Left lung (tissue), 10 donors: ENCODE data around the gene ERMP1. TPM values are rescaled to one million over a fixed set of nuclear protein-coding genes. Genes with fewer than 3 reads are reported as not detected.
A peak's percentile ranks its signal among the peaks of the same experiment; 100 is the strongest.

ENCODE experiments used
- ATAC-seq: fragments of 200-7000 bp; cut with Tn5 transposase; one replicate; pipeline ENCODE4 v1.9.1; 2020; ENCODE audit warnings: moderate library complexity
- DNase-seq, 4 donors: peaks; one replicate each; pipeline ENCODE4 v3.0.0-alpha.2; 2013 to 2020
- H3K27ac ChIP-seq, 2 donors: fragments of 200-600 bp; sonication (generic) in 1 of 2; one replicate each; pipeline versions ENCODE4 v1.5.0 to v1.8.0; 2020 to 2021
- H3K27me3 ChIP-seq, 2 donors: fragments of 200-600 bp; sonication (generic) in 1 of 2; one replicate each; pipeline versions ENCODE4 v1.5.0 to v1.8.0; 2020 to 2021
- H3K36me3 ChIP-seq, 2 donors: fragments of 200-600 bp; sonication (generic) in 1 of 2; one replicate each; pipeline versions ENCODE4 v1.5.0 to v1.8.0; 2020 to 2021
- H3K4me1 ChIP-seq, 2 donors: fragments of 200-600 bp; one replicate each; pipeline ENCODE4 v1.8.0; 2021
- H3K4me3 ChIP-seq, 2 donors: fragments of 200-600 bp; sonication (generic) in 1 of 2; one replicate each; pipeline versions ENCODE4 v1.5.0 to v1.8.0; 2020 to 2021; ENCODE audit warnings: mild to moderate bottlenecking in 1 of 2
- H3K9me3 ChIP-seq, 2 donors: fragments of 200-600 bp; sonication (generic) in 1 of 2; one replicate each; pipeline versions ENCODE4 v1.5.0 to v1.8.0; 2020 to 2021
- intact Hi-C, 2 donors: fragments of 100-400 bp; cut with DNase I; formaldehyde crosslinking; loops; one replicate each; pipeline versions ENCODE4 v1.11.2 to v1.14.2; 2022
- polyA plus RNA-seq, 6 donors: library from polyadenylated mRNA; unstranded; fragments of 120-200 nt; gene quantifications; one replicate each; pipeline ENCODE4 v1.2.1, GENCODE V29; 2013; ENCODE audit not compliant: insufficient read length in 6 of 6
- total RNA-seq, 2 donors: library from RNA; stranded (reverse); fragmentation: NEBNext Ultra II Directional; extraction: Animal tissue kit (Norgen Biotek cat#: 25700); gene quantifications; one replicate each; pipeline ENCODE4 v1.2.1, GENCODE V29; 2021
- TF ChIP-seq, protein P1 (sequence below), 2 donors: fragments of 200-600 bp; sonication (generic) in 1 of 2; IDR thresholded peaks; one replicate each; pipeline versions ENCODE4 v1.5.0 to v1.8.0; 2021; ENCODE audit warnings: antibody characterized with exemption in 2 of 2
- donor health status: DM: no; HTN: yes; CAD: no.
- donor health status: DM: no; HTN: no; CAD: no.

Gene ERMP1
- total and polyA plus RNA-seq, 8 donors, result 18.5 to 28.9 (median 25.0) TPM

DNA sequence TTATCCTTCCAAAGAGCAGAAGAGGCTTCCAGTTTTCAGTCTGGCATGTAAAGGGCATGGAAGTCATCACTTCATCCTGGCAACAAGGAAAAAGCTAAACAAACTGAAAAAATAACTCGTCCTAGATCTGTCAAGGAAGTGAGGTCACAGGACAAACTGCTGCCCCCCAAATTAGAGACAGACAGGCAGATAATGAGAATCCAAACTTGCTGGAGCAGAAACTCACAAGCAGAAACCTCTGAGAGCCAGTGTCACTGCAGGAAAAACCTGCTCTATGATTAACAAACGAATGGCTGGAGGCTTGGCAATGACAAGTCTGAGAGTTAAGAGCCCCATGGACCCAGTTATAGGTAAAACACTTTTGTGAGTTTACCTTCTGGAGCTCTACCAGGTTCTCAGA is 38.9 kb upstream of the ERMP1 start:
- no peak for DNase-seq
- H3K27ac ChIP-seq, result no peak overlapping the region
- H3K27me3 ChIP-seq, result no peaks in the 10 kb centered on the region
- no peaks in the 10 kb centered on the region for H3K4me1 ChIP-seq
- H3K4me3 ChIP-seq, result no peak overlapping the region
- ATAC-seq, result no peak
- intact Hi-C loops, result no loop called here
- no peaks in the 10 kb centered on the region for H3K9me3 ChIP-seq
- TF ChIP-seq, protein P1, sequence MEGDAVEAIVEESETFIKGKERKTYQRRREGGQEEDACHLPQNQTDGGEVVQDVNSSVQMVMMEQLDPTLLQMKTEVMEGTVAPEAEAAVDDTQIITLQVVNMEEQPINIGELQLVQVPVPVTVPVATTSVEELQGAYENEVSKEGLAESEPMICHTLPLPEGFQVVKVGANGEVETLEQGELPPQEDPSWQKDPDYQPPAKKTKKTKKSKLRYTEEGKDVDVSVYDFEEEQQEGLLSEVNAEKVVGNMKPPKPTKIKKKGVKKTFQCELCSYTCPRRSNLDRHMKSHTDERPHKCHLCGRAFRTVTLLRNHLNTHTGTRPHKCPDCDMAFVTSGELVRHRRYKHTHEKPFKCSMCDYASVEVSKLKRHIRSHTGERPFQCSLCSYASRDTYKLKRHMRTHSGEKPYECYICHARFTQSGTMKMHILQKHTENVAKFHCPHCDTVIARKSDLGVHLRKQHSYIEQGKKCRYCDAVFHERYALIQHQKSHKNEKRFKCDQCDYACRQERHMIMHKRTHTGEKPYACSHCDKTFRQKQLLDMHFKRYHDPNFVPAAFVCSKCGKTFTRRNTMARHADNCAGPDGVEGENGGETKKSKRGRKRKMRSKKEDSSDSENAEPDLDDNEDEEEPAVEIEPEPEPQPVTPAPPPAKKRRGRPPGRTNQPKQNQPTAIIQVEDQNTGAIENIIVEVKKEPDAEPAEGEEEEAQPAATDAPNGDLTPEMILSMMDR (IDR thresholded peaks at IDR 0.05), result no peak
- no peaks in the 10 kb centered on the region for H3K36me3 ChIP-seq

DNA sequence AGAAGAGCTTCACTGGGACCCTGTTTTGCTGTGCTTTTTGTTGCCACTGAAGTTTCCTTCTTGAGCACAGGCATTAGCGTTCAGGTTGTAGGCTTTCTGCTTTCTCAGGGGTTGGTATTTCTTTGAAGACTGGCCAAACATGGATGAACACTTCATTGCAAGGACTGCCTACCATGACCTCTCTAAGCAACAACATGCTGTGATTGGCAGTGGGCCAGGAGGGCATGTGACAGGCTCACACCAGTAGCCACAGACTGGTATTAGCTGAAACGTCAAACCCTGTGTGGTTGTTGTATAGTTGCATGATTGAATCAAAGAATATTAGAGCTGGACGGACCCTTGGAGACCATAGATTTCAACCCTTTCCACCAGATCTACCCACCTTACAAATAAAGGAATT is 37.8 kb upstream of the ERMP1 start:
- peak; percentile 18 for ATAC-seq
- no peak overlapping the region for H3K4me3 ChIP-seq
- H3K27ac ChIP-seq, result no peak overlapping the region
- TF ChIP-seq, protein P1 (IDR thresholded peaks at IDR 0.05), result no peak
- intact Hi-C loops, result no loop called here
- no peaks in the 10 kb centered on the region for H3K4me1 ChIP-seq
- DNase-seq, result peak in 2 of 4 donors; percentile 33 to 49
- no peaks in the 10 kb centered on the region for H3K27me3 ChIP-seq
- no peaks in the 10 kb centered on the region for H3K36me3 ChIP-seq
- H3K9me3 ChIP-seq, result no peaks in the 10 kb centered on the region

DNA sequence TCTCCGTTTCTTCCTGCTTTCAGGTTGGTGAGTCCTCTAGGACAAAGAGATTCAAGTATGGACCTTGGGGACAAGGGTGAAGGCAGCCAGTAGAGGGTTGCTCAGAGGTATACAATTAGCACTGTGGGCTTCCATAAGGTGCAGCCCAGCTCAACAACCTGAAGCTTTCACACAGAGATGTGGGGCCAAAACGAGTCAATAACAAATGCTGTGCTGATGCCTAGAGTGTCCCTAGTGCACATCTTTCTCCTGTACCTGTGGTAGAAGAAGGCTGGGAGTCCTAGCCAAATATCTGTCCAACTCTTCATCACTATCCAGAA is 37.1 kb upstream of the ERMP1 start:
- Histone ChIP-seq H3K36me3 (no peaks in the 10 kb centered on the region), H3K27ac (no peak overlapping the region), H3K4me1 (no peaks in the 10 kb centered on the region), H3K9me3 (no peaks in the 10 kb centered on the region), H3K4me3 (no peak overlapping the region), H3K27me3 (no peaks in the 10 kb centered on the region)
- ATAC-seq, result no peak
- TF ChIP-seq, protein P1 (IDR thresholded peaks at IDR 0.05), result no peak
- intact Hi-C loops, result no loop called here
- DNase-seq, result no peak

DNA sequence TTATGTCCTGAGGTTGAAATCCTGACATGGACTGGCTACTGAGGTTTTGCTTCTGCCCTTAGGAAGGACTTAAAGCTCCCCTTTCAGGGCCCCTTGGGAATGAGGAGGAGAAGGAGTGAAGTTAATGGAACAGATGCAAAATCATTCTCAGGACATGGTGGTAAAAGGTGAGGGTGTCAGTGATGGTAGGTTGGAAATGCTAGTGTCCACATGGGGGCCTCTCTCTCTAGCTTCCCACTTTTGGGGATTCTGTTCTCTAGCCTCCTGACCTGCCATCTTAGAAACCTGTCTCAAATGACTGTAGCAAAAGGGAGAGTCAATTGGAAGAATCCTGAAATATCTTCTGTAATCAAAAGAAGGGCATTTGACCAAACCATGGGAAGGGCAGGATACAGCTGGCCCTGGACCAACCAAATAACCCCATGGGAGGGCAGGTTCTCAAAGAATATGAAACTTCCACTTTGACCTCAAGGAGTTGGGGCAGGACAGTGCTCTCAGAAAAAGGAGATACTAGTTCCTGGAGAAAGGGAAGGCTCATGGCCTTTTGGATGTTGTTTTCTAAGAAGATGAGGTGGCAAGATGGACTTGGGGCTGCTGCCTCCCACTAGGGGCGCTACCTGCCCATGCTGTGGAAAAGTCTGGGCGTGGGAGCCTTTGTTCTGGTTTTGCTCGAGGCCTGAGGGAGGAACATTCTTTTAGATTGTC is 36.5 kb upstream of the ERMP1 start:
- TF ChIP-seq, protein P1 (IDR thresholded peaks at IDR 0.05), result no peak
- no peaks in the 10 kb centered on the region for H3K27me3 ChIP-seq
- H3K9me3 ChIP-seq, result no peaks in the 10 kb centered on the region
- H3K4me3 ChIP-seq, result no peak overlapping the region
- DNase-seq, result no peak
- intact Hi-C loops, result no loop called here
- no peak overlapping the region for H3K27ac ChIP-seq
- no peak for ATAC-seq
- no peaks in the 10 kb centered on the region for H3K36me3 ChIP-seq
- no peaks in the 10 kb centered on the region for H3K4me1 ChIP-seq

DNA sequence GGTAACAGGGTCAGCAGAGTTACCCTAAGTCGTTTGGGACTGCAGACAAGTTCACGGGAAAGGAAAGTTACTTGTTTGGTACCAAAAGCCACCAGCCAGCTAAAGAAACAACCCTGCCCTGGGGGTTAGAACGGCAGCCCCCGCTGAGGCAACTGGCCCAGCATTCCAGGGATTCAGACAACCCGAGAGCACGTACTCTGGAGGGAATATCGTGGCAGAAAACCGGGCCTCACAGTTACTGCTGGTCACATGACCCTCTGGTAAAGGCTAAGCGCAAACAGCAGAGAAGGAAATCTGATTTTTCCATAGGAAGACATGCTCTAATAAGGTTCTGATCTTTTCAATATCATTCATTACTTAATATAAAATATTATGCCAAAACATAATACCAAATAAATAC is 35.3 kb upstream of the ERMP1 start:
- no peaks in the 10 kb centered on the region for H3K36me3 ChIP-seq
- H3K4me3 ChIP-seq, result no peak overlapping the region
- intact Hi-C loops, result no loop called here

More for the DNA sequence above, 35.3 kb upstream of the ERMP1 start:
- DNase-seq (no peak), ATAC-seq (no peak)
- TF ChIP-seq, protein P1 (IDR thresholded peaks at IDR 0.05), result no peak
- Histone ChIP-seq H3K9me3 (no peaks in the 10 kb centered on the region), H3K4me1 (no peaks in the 10 kb centered on the region), H3K27ac (no peak overlapping the region), H3K27me3 (no peaks in the 10 kb centered on the region)
